GM19193 (cell line): ENCODE data around the gene KLHL26.

ENCODE experiments used
- POLR2A ChIP-seq: IDR thresholded peaks from 4 replicates; pipeline ENCODE4 v1.6.1; 2011; ENCODE audit not compliant: insufficient read depth, insufficient read length; ENCODE audit errors: extremely low read depth

The KLHL26 gene

DNA sequence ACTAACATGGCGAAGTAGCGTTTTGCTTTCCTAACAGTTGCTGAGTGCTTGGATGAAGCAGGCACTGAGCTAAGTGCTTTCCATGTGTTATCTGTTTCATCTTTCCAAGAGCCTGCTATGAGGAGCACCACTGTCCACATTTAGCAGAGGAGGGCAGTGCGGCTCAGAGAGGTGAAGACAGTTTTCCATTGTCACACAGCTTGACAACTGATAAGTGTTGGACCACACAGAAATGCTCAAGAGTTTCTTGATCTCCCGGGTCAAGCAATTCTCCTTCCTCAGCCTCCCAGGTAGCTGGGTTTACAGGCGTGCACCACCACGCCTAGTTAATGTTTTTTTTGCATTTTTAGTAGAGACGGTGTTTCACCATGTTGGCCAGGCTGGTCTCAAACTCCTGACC is 39.9 kb downstream of the KLHL26 start:
- TF ChIP-seq POLR2A: no peak

DNA sequence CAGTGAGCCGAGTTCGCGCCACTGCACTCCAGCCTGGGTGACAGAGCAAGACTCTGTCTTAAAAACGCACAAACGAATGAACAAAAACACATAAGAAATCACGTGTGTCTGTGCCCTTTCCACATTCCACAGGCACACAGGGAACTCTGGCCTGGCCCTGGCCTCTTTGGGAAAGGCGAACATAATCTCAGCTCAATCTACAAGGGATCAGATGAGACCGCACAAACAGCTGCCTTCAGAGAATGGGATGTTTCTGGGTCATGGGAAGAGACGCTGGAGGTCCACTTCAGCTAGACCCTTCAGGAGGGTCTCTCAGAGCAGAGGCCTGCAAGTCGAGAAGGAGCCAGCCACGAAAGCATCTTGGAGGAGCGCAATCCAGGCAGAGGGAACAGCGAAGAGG is 40.3 kb downstream of the KLHL26 start:
- TF ChIP-seq POLR2A: no peak

DNA sequence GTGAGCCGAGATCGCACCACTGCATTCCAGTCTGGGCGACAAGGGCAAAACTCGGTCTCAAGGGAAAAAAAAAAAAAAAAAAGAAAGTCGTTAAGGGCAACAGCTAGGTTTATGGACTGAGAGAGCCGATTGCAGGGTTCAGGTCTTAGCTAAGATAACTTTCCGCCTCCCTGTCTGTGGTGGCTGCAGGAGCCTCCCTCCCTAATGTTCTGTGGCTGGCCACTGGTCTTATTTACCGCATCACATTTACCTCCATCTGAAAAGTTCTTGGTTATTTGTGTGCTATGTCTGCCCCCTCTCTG is 45.9 kb downstream of the KLHL26 start:
- TF ChIP-seq POLR2A: no peak

DNA sequence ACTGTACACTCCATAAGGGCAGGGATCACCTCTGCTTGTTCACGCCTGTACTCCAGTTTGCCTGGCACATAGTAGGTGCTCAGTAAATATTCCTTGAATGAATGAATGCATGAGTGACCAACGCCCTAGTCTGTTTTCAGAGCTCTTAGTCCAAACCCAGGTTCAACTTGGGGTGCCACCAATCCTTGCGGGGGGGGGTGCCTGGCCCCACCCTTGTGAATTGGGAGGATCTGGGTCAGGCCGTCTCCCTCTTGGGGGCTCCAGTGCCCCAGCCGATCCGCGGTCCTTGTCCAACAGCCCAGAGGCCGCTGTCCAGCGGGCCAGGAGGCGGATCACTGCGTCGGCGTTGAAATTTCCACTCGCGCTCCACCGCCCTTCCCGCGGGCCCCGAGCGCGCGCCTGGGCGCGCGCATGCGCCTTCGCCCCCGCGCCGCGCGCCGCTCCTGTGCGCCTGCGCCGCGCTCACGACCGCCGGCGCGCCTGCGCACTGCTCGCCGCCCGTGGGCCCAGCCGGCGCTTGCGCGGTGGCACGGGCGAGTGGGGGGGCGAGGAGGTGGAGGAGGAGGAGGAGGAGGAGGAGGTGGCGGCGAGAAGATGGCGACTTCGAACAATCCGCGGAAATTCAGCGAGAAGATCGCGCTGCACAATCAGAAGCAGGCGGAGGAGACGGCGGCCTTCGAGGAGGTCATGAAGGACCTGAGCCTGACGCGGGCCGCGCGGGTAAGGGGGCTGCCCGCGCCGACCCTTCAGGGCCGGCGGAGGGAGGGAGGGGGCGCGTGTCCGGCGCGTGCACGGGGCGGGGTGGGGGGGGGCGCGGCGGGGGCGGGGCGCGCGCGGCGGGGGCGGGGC is 46.5 kb downstream of the KLHL26 start, which contains the start of gene CRTC1:
TSS of gene CRTC1 (plus strand) at position 572 of the 849 bp plus-strand sequence. CDS start at position 595, 23 bp downstream.
- peak; percentile 77 for TF ChIP-seq POLR2A

DNA sequence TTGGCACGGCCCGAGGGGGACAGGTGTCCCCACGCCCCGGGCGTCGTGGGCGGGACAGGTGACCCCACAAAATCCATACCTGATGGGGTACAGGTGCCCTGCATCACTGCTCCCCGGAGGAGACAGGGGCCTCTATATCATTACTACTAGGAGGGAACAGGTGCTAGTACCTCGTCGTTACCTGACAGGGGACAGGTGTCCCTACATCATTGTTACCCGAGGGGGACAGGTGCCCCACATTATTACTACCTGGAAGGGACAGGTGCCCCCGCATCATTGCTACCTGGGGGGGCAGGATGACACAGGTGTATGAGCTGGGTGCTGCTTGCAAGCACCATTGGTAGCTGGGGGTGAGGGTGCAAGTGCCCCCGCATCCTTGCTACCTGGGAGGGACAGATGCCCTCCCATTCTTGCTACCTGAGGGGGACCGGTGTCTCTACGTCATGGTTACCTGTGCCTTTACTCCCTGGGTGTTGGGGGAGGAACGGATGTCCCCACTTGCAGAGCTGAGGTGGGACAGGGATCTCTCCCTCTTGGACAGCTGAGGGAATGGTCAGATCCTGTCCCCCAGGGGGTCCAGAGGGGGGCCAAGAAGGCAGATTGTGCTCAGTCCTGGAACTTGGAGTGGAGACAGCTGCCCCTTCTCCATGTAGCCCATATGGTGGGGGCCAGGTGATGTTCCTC is 47.3 kb downstream of the KLHL26 start:
- TF ChIP-seq POLR2A: no peak

DNA sequence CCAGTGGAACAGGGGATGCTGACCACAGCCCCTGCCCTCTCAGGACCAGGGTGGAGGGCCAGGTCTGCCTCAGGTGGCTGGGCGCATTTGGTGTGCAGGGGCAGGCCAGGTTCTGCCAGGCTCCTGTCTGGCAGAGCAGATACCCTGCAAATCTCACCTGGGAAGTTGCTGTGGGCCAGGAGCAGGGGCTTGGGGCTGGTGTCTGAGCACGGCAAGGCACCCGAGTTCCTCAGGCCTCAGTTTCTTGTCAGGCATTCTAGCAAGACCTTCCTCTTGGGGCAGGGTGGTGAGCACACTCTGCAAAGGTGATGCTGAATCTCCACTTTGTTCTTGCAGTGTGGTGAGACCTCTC is 47.8 kb downstream of the KLHL26 start:
- TF ChIP-seq POLR2A: no peak

DNA sequence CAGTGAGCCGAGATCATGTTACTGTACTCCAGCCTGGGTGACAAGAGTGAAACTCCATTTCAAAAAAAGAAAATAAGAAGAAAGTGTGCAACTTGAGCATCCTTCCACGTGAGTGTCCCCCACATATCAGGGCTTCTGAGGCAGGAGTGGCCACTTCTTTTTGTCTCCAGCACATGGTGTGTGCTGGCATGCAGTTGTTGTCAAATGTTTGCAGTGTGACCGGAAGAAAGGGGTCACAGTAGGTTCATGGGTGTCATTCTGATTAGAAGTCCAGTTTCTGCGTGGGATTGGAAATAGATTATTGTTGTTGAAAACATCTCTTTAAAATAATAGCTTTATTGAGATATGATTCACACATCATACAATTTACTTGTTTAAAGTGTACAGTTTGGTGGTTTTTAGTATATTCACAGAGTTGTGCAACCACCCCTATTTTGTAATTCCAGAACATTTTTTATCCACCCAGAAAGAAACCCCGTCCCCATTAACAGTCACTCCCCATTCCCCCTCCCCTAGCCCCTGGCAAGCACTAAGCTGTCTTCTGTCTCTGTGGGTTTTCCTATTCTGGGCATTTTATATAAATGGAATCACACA is 48.9 kb downstream of the KLHL26 start:
- TF ChIP-seq POLR2A: no peak

DNA sequence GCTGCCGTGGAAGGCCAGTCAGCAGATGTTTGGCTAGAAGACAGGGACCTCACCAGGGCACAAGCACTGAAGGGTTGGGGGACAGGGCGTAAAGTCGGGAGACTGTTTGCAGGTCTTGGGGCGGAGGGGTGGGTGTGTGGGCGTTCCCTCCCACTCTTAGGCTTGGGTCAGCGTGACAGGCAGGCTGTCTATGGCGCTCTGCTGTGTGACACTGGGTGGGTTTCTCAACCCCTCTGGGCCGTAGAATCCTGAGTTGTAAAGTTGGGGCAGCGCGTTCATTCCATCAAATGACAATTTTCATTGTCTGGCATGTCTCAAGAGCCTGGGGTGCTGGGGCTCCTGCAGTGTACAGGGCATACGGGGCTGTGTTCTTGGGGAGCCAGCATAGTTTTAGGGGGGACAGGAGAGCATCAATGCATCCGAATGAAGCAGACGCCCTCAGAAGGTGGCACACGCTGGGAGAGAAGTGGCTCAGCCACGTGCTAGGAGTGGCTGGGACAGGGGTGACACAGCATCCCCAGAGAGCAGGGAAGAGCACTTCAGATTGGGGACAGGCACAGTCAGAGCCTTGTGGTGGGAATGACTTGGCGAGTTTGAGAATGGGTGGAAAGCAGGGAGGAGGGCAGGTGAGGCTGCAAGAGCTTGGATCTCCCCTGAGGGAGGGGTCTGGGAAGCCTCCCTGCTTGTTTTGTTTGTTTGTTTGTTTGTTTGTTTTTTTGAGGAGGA is 51.1 kb downstream of the KLHL26 start:
- no peak for TF ChIP-seq POLR2A

DNA sequence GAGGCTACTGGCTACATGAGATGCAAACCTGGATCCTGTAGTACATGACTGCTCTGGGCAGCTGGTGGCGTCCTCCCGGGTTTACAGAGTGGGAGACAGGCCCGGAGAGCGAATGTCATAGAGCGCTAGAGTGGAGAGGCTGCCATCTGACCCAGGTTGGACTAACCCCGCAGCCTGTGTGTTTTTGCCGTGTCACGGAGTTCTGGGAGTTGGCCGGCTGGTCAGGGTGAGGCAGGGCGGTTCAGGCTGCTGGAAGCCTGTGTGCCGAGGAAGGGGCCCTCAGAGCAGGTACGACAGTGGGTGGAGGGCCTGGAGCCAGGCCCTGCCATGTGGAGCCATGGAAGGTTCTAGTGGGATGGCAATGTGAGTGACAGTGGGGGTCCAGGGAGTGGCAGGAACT is 59.2 kb downstream of the KLHL26 start:
- TF ChIP-seq POLR2A: no peak

DNA sequence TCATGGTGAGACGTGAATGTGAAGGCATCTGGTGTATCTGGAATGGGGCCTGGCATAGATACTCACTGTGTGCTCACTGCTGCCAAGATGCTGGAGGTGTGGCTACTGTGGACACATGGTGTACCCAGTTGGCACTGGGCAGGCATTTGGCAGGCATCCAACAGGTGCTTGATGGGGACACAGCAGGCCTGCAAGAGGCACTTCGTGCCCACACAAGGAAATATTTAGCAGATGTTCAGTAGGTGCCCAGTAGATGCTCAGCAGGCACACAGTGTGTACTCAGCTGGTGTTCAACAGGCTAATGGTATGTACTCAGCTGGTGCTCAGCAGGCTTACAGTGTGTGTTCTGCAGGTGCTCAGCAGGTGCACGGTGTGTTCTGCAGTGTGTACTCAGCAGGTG is 60.9 kb downstream of the KLHL26 start:
- no peak for TF ChIP-seq POLR2A

DNA sequence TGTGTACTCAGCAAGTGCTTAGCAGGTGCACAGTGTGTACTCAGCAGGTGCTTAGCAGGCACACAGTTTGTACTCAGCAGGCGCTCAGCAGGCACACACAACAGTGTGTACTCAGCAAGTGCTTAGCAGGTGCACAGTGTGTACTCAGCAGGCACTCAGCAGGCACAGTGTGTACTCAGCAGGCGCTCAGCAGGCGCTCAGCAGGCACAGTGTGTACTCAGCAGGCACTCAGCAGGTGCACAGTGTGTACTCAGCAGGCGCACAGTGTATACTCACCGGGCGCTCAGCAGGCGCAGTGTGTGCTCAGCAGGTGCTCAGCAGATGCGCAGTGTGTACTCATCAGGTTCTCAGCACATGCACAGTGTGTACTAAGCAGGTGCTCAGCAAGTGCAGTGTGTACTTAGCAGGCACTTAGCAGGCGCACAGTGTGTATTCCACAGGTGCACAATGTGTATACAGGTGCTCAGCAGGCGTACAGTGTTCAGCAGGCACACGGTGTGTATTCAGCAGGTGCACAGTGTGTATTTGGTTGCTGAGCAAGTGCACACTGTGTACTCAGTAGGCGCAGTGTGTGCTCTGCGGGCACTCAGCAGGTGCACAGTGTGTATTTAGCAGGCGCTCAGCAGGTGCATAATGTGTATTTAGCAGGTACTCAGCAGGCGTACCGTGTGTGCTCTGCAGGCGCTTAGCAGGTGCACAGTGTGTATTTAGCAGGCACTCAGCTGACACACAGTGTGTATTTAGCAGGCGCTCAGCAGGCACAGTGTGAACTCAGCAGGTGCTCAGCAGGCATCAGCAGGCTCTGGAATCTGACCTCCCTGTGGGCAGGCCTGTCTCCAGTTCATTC is 61.7 kb downstream of the KLHL26 start:
- no peak for TF ChIP-seq POLR2A

DNA sequence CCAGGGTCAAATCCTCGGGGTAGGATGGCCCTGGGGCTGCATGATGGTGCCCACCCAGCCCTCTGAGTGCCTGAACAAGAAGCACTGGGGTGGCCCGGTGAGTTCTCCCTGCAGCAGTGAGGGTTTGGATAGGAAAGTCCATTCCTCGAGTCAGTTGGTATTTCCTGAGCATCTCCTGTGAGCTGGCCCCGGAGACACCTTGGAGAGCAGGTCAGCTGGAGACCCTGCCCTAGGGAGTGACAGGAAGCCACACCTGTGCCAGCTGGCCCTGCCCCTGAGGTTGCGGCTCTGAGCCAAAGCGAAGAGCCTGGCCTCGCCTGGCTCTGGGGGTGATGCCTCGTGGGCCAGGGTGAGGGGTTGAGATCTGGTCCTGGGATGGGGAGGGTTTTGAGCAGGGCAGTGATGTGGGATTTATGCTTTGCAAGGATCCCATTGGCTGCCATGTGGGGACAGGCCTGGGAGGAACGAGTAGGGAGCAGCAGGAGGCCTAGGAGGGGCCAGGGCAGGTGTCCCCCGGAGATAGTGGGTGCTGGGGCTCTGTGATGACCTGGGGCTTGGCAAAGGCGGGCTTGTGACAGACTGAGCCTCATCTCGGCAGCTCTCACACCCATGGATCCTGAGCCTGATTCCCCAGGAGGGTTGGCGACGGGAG is 62.7 kb downstream of the KLHL26 start:
- no peak for TF ChIP-seq POLR2A

DNA sequence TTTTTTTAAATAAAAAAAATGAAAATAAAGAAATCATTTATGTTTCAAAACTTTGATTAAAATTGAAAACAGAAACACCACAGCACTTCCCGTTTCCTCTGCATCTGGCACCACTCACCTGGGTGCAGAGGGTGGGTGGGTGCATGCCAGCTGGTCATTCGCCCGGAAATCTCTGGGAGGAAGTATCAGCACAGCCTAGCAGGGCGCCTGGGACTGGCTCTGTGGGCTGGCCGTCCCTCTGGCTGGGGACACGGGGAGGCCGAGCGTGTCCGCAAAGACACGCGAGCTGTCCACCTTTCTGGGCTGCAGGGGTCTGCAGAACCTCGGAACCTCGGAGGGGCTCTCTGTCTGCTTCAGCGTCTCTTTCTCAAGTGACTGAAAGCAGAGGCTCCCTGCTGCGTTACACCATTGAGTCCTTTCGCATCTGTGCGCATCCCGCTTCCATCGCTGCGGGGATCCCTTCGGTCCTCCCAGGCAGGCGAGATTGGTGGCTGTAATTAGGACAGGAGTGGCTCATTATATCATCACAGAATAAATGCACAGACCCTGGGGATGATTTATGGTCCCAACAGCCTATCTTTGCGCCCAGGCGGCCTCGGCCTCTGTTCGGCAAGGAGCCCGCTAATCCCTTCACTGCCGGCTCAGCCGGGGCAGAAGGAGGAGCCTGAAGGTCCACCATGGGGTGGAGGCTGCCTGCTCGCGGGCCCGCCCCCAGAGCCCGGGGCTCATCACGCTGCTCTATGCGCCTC is 63.8 kb downstream of the KLHL26 start:
- TF ChIP-seq POLR2A: peak; percentile 42
